Naive thymus-derived CD8-positive, alpha-beta T cell (primary cell): Measurements from ENCODE around the gene C16orf74. TPM values are rescaled to one million over a fixed set of nuclear protein-coding genes. Genes with fewer than 3 reads are reported as not detected.

ENCODE experiments used
- ATAC-seq, 2 donors: fragments of 150-1000 bp; cut with Tn5 transposase in 1 of 2; sonication (Bioruptor Pico), chemical (Tn5 transposase) in 1 of 2; 1 replicate in 1 of 2; 2 replicates in 1 of 2; pipeline ENCODE4 v1.10.0; 2021; ENCODE audit warnings: mild to moderate bottlenecking in 2 of 2, moderate library complexity in 2 of 2
- POLR2A ChIA-PET: fragments of 350-600 bp; sonication (Branson Sonifier 250); formaldehyde crosslinking; loops from one replicate; lab custom pipeline; 2021; ENCODE audit warnings: antibody characterized with exemption; lab: Charles Lee
- DNase-seq, 10 donors: peaks; one replicate each; pipeline versions ENCODE4 v3.0.0 to v3.0.0-alpha.2; 2020 to 2022
- H3K27ac Mint-ChIP-seq, 10 donors: one replicate each; pipeline ENCODE4 v1.8.0; 2020 to 2022; ENCODE audit warnings: mild to moderate bottlenecking in 10 of 10, mixed read lengths in 10 of 10, moderate library complexity in 4 of 10, inconsistent platforms in 1 of 10
- H3K27me3 Mint-ChIP-seq, 5 donors: one replicate each; pipeline ENCODE4 v1.8.0; 2021 to 2022; ENCODE audit warnings: mixed read lengths in 5 of 5
- H3K36me3 Mint-ChIP-seq, 3 donors: one replicate each; pipeline ENCODE4 v1.8.0; 2020 to 2022; ENCODE audit warnings: mixed read lengths in 3 of 3, mild to moderate bottlenecking in 2 of 3, inconsistent platforms in 1 of 3
- H3K4me1 Mint-ChIP-seq, 4 donors: one replicate each; pipeline ENCODE4 v1.8.0; 2021 to 2022; ENCODE audit warnings: mixed read lengths in 4 of 4
- H3K4me3 Mint-ChIP-seq, 10 donors: one replicate each; pipeline ENCODE4 v1.8.0; 2020 to 2022; ENCODE audit warnings: mild to moderate bottlenecking in 10 of 10, mixed read lengths in 10 of 10, moderate library complexity in 6 of 10, inconsistent platforms in 1 of 10
- H3K9me3 Mint-ChIP-seq, 9 donors: one replicate each; pipeline ENCODE4 v1.8.0; 2020 to 2022; ENCODE audit warnings: mixed read lengths in 9 of 9, mild to moderate bottlenecking in 3 of 9, inconsistent platforms in 1 of 9, moderate library complexity in 1 of 9
- polyA plus RNA-seq, 3 donors: library from polyadenylated mRNA; unstranded; fragments of 300-500 nt; fragmentation: Illumina TruSeq; gene quantifications; one replicate each; pipeline ENCODE4 v1.2.3, GENCODE V29; 2021
- total RNA-seq, 8 experiments: library from RNA in 2 of 8; stranded (reverse) in 2 of 8; gene quantifications; one replicate each; pipeline ENCODE4 v1.2.3 and lab custom pipeline; 2021 to 2026

C16orf74 gene
- total and polyA plus RNA-seq, 5 experiments from 2014 or later = 16.0 to 42.3 (median 19.1) TPM

DNA sequence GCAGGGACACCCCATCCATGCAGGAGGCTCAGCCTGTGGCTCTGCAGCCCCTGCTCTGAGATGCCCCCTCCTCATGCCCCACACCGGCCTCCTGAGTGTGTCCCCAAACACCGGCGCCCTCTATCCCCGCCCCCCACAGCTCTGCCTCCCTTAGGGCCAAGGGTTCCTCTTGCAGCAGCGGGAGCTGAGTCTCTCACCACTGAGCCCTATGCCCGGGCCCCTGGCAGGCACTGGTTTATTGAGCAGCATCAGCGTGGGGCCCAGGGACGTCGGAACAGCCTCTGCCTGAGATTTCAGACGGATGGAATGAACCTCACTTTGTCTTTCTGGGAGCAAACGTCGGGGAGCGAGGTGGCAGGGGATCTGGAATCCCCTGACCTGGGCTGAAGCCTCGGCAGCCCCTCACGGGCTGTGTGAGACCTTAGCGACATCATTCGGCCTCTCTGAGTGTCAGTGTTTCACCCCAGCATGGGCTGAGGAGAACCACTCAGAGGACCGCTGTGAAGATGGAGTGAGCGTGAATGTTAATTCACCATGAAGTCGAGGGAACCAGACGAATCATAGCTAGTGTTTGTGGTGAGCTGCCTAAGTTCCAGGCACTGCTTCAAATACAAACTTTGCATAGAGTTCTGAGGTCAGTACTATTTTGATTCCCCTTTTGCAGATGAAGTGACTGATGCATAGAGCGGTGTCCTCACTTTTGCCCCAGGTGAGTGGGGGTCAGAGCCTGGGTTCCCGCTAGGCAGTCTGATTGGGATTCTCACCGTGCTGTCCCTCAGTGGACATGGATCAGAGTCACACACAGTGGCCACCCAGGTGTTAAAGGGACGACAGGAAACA, 5.3 kb upstream of the C16orf74 start:
- Mint-ChIP-seq H3K27me3 (peaks cover 4 to 42% (median 8%) of the 10 kb centered on the region in 5 donors), H3K9me3 (no peaks in the 10 kb centered on the region), H3K27ac (peak overlapping the region in 2 of 10 donors; percentile 72 to 79), H3K4me3 (peak overlapping the region in 1 of 10 donors; percentile 68), H3K36me3 (no peaks in the 10 kb centered on the region), H3K4me1 (peaks cover 6 to 71% (median 16%) of the 10 kb centered on the region in 4 donors)
- ATAC-seq (peak in 1 of 2 donors; percentile 39), DNase-seq (no peak)
- POLR2A ChIA-PET = no interaction called here

- POLR2A ChIA-PET = interaction anchor here (0.7 to 1.9 kb wide), 3 partner anchors 19 to 23 kb away, joined by 3 to 7 read pairs (median 5); no protein-coding TSS in a partner anchor
- Mint-ChIP-seq H3K27me3 (peaks cover 5 to 38% (median 12%) of the 10 kb centered on the region in 5 donors), H3K36me3 (no peaks in the 10 kb centered on the region), H3K27ac (peak overlapping the region in 2 of 10 donors; percentile 11 to 72), H3K4me3 (peak overlapping the region in 1 of 10 donors; percentile 64), H3K4me1 (peaks cover 10 to 71% (median 19%) of the 10 kb centered on the region in 4 donors), H3K9me3 (no peaks in the 10 kb centered on the region)
- ATAC-seq = no peak
- DNase-seq = no peak
Measured at GRCh38 chr16:85754413-85754812, 3.5 kb upstream of the C16orf74 start.

GRCh38 chr16:85753976-85754375, 3.1 kb upstream of the C16orf74 start:
- Mint-ChIP-seq H3K9me3 (no peaks in the 10 kb centered on the region), H3K36me3 (no peaks in the 10 kb centered on the region), H3K27me3 (peaks cover 3 to 33% (median 8%) of the 10 kb centered on the region in 5 donors), H3K4me3 (no peak overlapping the region), H3K27ac (peak overlapping the region in 2 of 10 donors; percentile 28 to 72), H3K4me1 (peaks cover 7 to 67% (median 15%) of the 10 kb centered on the region in 4 donors)
- ATAC-seq = no peak
- POLR2A ChIA-PET = interaction anchor here (0.7 to 1.9 kb wide), 3 partner anchors 18 to 23 kb away, joined by 3 to 7 read pairs (median 5); no protein-coding TSS in a partner anchor
- DNase-seq = no peak

DNA sequence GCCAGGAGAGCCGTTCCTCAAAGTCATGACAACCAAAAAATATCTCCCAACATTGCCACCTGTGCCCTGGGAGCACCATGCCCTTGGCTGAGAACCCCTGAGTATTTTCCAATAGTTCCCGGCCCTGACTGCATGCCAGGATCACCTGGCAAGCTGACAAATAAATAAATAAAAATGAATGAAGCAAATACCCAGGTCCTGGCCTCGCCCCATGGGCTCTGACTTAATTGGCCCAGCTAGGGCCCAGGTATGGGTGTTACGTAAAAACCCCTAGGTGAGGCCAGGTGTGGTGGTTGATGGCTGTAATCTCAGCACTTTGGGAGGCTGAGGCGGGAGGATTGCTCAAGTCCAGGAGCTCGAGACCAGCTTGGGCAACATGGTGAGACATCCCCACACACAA, 2.7 kb upstream of the C16orf74 start:
- Mint-ChIP-seq H3K4me3 (peak overlapping the region in 2 of 10 donors; percentile 22 to 66), H3K9me3 (no peaks in the 10 kb centered on the region), H3K27me3 (peaks cover 3 to 29% (median 6%) of the 10 kb centered on the region in 5 donors), H3K27ac (peak overlapping the region in 2 of 10 donors; percentile 18 to 28), H3K4me1 (peaks cover 4 to 64% (median 12%) of the 10 kb centered on the region in 4 donors), H3K36me3 (no peaks in the 10 kb centered on the region)
- POLR2A ChIA-PET = interaction anchor here (1.9 kb wide), 1 partner anchor 18 kb away, joined by 7 read pairs; no protein-coding TSS in a partner anchor
- DNase-seq = no peak
- no peak for ATAC-seq

DNA sequence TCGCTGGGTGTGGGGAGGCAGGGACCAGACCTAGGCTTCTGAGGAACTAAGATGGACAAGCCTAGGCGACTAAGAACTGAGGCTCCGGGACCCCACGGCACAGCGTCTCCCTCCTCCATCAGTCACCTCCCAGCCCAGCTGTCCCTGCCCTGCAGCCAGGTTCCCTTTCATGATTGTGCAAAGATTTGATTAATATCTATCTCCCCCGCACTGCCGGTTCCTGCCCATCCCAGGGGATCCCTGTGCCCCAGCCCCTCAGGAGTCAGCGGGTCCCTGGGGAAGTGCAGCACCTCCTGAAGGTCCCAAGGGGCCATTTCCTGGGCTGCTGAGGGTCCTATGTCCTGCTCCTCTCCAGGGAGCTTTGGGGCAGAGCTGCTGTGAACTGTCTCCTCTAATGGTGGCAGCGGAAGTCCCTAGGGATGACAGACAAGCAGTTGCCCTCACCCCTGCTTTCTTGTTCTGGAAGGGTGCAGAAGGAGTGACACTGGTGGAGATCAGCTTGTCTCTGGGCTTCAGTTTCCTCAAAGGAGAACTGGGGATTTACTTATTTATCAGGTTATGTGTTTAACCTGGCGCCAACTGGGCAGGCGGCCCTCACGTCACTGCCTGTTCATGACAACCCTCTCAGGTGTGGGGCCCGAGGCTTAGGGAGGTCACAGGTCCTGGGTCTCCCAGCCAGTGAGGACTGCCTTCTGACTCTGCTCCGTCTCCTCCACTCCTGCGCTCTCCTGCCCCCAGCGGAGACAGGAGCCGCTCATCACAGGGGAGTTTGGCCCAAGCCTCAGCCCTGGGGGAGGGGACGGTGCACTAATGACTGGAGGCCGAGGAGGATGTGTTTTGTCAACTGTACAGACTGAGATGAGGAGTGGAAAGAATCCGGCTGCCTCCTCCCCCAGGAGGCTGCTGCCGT, 1.9 kb upstream of the C16orf74 start:
- POLR2A ChIA-PET = interaction anchor here (3.3 kb wide), 1 partner anchor 17 kb away, joined by 25 read pairs; no protein-coding TSS in a partner anchor
- peak in 1 of 10 donors; percentile 49 for DNase-seq
- H3K4me3 Mint-ChIP-seq = peak overlapping the region in 3 of 10 donors; percentile 12 to 39 (median 22)
- no peak for ATAC-seq
- no peak overlapping the region for H3K27ac Mint-ChIP-seq
- peaks cover 4 to 61% (median 12%) of the 10 kb centered on the region in 4 donors for H3K4me1 Mint-ChIP-seq
- H3K36me3 Mint-ChIP-seq = no peaks in the 10 kb centered on the region
- peaks cover 3 to 25% (median 6%) of the 10 kb centered on the region in 5 donors for H3K27me3 Mint-ChIP-seq
- H3K9me3 Mint-ChIP-seq = no peaks in the 10 kb centered on the region

- ATAC-seq = no peak
- Mint-ChIP-seq H3K27ac (peak overlapping the region in 2 of 10 donors; percentile 11 to 21), H3K27me3 (peaks cover 3 to 25% (median 4%) of the 10 kb centered on the region in 5 donors), H3K4me3 (peak overlapping the region; percentile 40 to 79 (median 60)), H3K36me3 (no peaks in the 10 kb centered on the region), H3K9me3 (no peaks in the 10 kb centered on the region), H3K4me1 (peaks cover 4 to 58% (median 12%) of the 10 kb centered on the region in 4 donors)
- DNase-seq = peak in 1 of 10 donors; percentile 15
- POLR2A ChIA-PET = interaction anchor here (0.6 to 3.3 kb wide), 3 partner anchors 10 to 16 kb away, joined by 3 to 25 read pairs (median 4); no protein-coding TSS in a partner anchor
Measured at GRCh38 chr16:85751698-85752501, 1.0 kb upstream of the C16orf74 start.

- H3K9me3 Mint-ChIP-seq = no peaks in the 10 kb centered on the region
- H3K4me1 Mint-ChIP-seq = peaks cover 4 to 53% (median 12%) of the 10 kb centered on the region in 4 donors
- ATAC-seq = peak; percentile 66 to 74
Measured at GRCh38 chr16:85750146-85750826, 610 bp downstream of the C16orf74 start.

DNA sequence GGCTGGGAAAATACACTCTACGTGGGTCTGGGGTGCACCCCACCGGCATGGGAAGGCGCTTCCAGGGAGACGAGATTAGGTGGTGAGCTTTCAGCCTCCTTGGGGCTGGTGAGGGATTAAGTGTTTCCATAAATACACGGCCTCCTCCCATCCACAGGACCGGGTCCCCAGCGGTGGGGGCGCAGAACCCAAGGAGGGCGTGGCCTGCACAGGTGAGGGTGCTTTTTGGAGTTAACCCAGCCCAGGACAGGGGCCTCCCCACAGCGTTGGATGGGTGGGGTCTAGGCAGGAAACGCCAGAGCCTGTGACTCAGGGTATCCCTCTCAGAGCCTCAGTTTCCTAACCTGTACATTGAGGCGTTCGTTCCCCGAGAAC, 1.1 kb downstream of the C16orf74 start:
- Mint-ChIP-seq H3K9me3 (no peaks in the 10 kb centered on the region), H3K4me3 (peak overlapping the region; percentile 86 to 98 (median 92)), H3K27ac (peak overlapping the region in 2 of 10 donors; percentile 88 to 89), H3K27me3 (peaks cover 1 to 25% (median 4%) of the 10 kb centered on the region in 5 donors), H3K4me1 (peaks cover 4 to 53% (median 12%) of the 10 kb centered on the region in 4 donors), H3K36me3 (no peaks in the 10 kb centered on the region)
- POLR2A ChIA-PET = interaction anchor here (1.2 to 3.3 kb wide), 2 partner anchors 14 to 40 kb away, joined by 3 to 25 read pairs; no protein-coding TSS in a partner anchor
- DNase-seq = peak in 1 of 10 donors; percentile 61
- ATAC-seq = peak; percentile 11 to 42

More at GRCh38 chr16:85750146-85750826, 610 bp downstream of the C16orf74 start:
- peak in 8 of 10 donors; percentile 12 to 70 (median 30) for DNase-seq
- Mint-ChIP-seq H3K27ac (peak overlapping the region in 5 of 10 donors; percentile 34 to 89 (median 82)), H3K36me3 (no peaks in the 10 kb centered on the region), H3K4me3 (peak overlapping the region; percentile 86 to 98 (median 92)), H3K27me3 (peaks cover 1 to 25% (median 4%) of the 10 kb centered on the region in 5 donors)
- POLR2A ChIA-PET = interaction anchor here (1.2 to 3.3 kb wide), 3 partner anchors 11 to 39 kb away, joined by 3 to 25 read pairs (median 3); no protein-coding TSS in a partner anchor

DNA sequence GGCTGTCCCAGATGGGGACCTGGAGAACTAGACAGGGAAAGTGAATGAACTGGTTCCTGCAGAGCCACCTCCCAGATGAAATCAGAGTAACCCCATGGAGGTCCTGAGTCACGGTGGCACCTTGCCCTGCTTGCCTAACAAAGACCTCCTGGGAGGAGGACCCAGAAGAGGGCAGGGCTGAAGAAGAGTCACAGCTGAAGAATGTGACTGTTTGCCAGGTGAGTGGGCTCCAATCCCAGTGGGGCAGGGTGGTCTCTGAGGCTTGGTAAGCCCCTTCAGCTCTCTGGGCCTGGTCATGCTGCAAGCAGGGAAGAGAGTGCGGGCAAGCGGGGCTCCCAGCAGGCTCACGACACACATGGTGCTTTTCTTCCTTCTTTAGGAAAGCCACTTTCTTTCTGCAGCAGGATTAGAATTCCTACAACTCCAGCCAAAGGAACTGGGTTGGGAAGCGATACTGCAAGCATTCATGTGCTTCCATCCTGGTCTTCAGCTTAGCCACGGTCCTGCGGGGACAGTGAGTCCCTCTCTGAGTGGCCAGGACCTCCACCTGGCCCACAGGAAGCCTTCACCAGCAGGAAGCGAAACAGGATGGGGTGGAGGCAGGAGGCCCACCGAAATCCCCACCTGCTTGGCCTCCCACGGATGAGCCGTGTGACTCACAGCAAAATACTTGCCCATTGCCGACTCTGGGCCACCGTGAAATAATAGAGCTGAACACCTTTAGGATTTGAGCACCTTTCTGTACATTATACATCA, 4.3 kb downstream of the C16orf74 start:
- H3K4me1 Mint-ChIP-seq = peaks cover 4 to 27% (median 9%) of the 10 kb centered on the region in 4 donors
- H3K9me3 Mint-ChIP-seq = no peaks in the 10 kb centered on the region
- H3K27me3 Mint-ChIP-seq = peaks cover 1 to 10% (median 4%) of the 10 kb centered on the region in 5 donors
- no peak overlapping the region for H3K4me3 Mint-ChIP-seq
- ATAC-seq (no peak), DNase-seq (peak in 1 of 10 donors; percentile 19)
- POLR2A ChIA-PET = interaction anchor here (2.2 kb wide), 1 partner anchor 11 kb away, joined by 6 read pairs; no protein-coding TSS in a partner anchor
- no peaks in the 10 kb centered on the region for H3K36me3 Mint-ChIP-seq
- peak overlapping the region in 1 of 10 donors; percentile 13 for H3K27ac Mint-ChIP-seq
